Kidney glomerular epithelial cell (primary cell): Measurements from ENCODE around the gene CGN.

Experiments used
- DNase-seq: peaks from one replicate; lab custom pipeline; 2025; lab: John Stamatoyannopoulos, UW

CGN gene

DNA sequence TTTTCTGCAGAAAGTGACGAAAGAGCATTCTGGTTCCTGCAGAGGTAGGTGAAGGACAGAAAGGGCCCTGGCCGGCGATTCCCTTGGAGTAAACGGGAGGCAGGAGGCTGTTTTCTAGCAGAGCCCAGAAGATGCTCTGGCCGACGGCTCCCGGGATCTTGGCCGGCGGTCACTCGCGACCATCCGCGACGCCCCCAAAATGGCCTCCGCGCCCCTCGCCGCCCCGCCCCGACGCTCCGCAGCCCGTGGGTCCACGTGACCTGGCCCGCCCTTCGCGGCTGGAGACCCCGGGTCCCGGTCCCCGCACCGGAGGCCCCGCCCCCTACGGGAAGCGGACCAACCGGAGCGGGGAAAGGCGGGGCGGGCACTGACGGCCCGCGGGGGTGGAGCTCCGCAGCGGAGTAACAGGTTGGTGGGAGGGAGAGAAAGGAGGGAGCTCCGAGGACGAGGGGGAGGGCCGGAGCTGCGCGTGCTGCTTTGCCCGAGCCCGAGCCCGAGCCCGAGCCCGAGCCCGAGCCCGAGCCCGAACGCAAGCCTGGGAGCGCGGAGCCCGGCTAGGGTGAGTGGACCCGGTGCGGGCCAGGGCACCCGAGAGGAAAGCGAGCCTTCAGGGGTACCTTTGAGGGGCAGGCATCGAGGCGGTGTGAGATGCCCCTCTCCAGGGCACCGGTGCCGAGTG is at the start of gene CGN:
Gene CGN, plus strand, starts transcription at position 431 of the 679 bp plus-strand sequence. CDS start 7,133 bp downstream, outside the sequence.
- DNase-seq = peak; percentile 75

- no peak for DNase-seq
Observed at GRCh38 chr1:151461694-151462093, 49.5 kb upstream of the CGN start.

DNA sequence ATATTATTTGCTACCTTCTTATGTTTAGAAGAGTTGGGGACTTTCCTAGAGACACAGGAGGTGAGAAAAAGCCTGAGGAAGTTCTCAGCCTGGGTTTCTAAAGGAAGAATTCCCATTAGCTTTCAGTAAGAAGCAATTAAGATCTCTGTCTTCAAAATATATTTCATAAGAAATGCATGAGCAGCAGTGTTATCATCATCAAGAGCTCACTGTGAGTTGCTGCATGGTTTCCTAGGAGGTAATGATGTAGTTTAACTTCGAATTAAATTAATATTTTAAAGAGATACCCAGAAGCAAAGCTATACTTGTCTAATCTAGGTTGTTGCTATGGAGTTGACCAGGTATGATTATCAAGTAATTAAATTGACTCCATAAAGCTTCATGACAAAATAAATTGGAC is 46.2 kb upstream of the CGN start:
- DNase-seq = no peak

DNA sequence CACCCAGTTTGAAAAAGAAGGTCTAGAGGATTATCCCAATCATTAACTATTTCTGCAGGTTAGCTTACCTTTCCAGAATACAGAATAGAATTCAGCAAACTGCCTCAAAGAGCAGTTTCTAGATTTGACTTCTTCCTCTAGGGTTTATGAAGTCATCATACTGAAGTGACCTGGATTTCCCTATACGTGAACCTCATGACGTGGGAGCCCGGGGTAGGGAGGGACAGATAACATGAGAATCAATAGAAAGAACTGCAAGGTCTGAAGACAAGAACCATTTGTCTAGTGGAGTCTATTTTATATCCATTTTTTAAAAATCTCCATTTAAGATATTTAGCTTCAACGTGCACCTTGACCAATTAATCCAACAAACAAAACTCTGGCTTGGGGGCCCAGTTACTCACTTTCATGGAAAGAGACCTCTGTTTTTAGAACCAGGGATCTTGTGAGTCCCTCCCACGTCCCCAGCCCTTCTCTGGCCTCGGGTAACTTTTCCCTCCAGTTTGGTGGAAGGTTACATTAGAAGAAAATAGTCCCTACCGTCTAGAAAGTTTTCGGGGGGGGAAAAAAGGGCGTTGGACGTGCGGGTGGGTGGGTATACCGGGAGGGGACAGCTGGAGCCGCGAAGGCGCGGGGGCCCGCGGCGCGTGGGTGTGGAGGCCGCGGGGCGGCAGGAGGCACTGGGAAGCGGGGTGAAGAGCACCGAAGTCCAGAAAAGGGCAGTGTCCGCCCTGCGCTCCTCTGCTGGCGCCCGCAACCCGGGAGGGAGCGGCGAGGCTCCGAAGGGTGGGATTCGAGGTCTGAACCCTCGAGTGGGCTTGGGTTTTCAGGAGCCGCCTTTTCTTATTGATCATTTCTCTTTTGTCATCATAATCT is 38.1 kb upstream of the CGN start:
- DNase-seq = peak; percentile 33

DNA sequence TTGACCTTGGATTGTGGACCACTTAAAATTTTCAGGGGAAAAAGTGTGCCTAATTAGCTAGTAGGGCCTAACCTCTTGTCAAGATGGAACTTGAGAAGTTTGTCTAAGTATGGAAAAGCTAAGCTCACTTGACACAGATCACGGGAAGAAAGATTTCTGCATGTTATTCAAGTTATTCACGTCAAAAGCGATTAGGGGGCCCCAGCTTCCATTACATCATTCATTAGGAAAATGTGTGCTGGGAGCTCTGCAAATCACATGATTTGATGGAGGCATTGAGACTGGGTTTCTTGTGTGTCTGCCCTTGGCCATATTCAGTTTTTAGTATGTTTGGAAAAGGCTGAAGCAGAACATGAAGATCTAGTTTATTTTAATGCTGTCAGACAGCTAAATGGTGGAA is 36.4 kb upstream of the CGN start:
- no peak for DNase-seq

DNA sequence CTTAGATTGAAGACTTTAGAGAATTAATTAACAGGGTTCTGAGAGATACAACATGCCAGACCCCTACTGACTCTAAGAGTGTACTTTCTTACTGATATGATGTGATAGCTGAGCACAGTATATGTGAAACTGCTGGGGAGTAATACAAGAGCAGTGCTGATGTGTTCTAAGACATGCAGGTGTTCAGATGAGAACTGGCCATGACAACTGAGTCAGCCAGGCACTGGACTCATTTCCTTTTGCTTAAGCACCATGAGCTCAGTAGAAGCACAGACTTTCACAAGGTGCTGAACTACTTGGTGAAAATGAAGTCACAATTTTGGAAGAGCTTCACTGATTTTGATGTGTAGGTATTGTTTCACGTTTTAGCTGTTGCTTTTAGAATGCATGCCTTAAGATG is 36.0 kb upstream of the CGN start:
- no peak for DNase-seq

DNA sequence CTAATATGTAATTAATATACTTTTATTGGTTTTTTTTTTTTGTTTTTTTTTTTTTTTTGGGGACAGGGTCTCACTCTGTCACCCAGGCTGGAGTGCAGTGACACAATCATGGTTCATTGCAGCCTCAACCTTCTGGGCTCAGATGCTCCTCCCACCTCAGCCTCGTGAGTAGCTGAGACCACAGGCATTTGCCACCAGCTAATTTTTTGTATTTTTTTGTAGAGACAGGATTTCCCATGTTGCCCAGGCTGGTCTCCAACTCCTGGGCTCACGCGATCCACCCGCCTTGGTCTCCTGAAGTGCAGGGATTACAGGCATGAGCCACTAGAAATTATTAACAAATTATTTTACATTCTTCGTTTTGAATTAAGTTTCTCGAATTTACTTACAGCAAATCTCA is 35.1 kb upstream of the CGN start:
- no peak for DNase-seq

- no peak for DNase-seq
Observed at GRCh38 chr1:151477066-151477465, 34.1 kb upstream of the CGN start.

DNA sequence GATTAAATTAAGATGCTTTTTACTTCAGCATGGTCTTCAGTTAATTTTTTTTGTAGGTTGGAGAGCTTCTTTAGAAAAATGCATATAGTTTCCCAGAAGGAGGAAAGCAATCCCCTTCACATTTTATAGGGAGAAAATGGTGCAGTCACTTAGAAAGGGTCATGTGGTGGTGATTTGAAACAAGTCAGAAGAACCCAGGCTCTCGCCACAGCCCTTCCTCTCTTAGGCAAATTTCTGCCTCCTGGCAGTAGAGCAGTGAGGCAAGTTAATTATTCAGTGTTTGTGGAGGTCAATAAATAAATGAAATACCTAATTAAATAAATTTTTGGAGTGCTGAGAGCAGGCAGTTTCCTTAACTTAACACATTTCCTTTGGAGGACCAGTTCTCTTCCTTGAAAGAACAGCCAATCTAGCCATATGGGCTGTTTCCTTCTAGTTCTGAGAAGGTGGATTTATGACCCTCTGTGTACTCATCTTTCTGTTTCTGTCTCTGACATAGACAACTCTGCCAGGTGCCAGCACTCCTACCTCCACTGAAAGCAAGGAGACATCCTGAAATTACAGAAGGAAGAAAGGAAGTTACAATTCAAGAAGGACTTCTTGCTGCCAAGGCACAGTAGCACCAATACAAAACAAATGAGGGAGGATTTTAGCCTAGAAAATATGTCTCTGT is 32.9 kb upstream of the CGN start:
- no peak for DNase-seq

- DNase-seq = no peak
Observed at GRCh38 chr1:151478923-151479322, 32.3 kb upstream of the CGN start.

- no peak for DNase-seq
Observed at GRCh38 chr1:151479462-151479861, 31.7 kb upstream of the CGN start.

DNA sequence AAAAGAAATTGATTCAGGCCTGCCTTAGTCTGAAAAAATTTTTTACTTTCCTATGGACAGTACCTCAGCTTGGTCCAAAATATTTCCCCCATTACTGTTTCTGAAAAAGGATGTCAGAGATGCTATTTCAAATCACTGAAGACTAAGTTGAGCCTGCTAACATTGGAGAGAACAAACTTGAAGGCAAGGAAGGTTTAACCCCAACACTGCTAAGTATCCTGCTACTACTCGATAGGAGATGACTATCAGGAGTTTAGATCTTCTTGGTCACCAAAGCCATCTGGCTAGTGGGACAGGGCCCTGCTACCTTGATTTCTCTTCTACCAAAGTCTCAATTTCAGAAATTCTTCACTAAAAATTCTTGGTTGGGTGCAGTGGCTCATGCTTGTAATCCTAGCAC is 29.2 kb upstream of the CGN start:
- no peak for DNase-seq

DNA sequence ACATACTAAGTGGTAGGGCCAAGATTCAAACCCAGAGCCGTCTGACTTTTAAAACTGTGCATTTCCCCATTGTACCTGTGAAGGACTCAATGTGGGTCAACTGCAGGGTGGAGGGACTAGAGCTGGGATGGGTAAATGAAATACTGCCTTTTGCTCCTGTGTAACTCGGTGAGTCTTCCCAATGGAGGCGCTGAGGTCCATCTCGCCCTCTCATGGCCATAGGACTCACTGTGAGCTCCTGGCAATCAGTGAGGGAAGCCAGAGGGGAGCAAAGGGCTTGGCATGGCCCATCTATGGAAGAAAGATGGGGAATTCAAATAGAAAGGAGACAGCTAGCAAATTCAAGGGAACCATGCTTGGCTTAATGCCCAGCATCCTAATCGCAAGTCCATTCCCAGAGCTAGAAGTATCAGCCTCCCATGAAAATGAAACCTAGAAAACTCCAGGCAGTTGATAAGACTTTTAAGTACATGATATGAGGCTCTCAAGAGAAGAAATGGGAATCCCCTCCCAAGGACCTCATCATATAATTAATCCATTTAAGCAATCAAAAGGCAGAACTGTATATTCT is 25.4 kb upstream of the CGN start:
- DNase-seq = no peak

DNA sequence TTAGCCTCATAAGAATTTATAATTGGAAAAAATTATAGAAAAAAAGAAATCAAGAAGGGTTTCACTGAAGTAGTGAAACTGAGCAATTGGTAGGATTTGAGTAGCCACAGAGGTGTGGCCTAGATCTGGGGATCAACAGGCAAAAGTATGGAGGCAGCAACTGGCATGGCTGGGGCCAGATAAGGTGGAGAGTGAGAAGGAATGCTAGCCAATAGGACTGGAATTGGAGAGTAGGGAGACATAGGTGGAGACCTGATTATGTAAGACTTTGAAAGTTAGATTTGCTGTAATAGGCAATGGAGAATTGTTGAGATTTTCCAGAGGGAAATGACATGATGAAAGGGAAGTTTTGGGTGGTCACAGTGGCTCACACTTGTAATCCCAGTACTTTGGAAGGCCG is 24.6 kb upstream of the CGN start:
- no peak for DNase-seq

DNA sequence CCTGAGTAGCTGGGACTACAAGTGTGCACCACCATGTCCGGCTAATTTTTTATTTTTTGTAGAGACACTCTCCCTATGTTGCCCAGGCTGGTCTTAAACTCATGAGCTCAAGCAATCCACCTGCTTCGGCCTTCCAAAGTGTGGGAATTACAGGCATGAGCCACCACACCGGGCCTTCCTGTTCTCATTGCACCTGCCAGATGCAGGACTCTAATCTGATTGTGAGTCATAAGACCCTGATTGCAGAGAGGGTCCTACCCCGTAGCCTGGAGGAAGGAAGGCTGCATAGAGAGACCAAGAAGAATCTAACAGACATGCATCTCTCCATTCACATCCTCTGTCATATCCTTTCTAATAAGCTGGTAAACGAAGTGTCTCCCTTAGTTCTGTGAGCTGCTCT is 19.5 kb upstream of the CGN start:
- no peak for DNase-seq

- DNase-seq = no peak
Observed at GRCh38 chr1:151492120-151492519, 19.1 kb upstream of the CGN start.

- no peak for DNase-seq
Observed at GRCh38 chr1:151493042-151493441, 18.1 kb upstream of the CGN start.

DNA sequence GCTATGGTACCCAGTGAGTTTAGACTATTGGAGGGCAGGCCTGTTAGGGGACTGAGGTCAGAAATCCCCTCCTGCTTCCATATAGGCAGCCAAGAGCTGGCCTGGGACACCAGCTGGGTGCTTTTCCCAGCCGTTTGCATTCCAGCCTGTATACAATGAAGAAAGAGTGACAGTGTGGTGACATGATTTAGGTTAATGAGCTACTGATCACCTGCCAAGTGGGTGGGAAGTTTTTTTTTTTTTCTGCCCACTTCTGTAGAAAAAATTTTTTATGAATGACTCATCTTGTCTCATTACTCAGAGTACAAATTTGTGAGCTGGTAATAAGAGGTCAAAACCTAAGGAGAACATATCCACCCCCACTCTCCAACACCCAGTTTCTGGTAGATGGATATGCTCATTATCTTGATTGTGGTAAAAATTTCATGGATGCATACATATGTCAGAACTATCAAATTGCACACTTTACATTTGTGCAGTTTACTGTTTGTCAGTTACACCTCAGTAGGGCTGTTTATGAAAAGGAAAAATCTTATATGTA is 16.4 kb upstream of the CGN start:
- DNase-seq = peak; percentile 75

DNA sequence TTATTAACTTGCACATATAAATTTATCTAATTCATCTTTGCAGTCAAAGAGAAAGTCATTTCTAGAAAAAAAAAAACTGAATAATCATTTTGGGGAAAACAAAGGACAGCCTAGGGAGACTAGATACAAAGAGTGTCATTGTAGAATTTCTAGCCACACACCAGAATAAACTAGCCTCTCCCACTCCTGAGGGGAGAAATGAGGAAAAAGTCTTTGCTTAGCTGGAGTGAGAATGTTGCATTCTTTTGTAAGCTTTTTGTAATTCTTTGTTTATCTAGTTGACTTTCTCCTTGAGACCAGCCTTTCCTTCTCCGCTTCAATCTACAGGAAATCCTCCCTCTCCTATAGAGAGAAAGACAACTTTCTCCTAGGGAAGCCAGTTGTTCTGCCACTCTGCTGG is 15.9 kb upstream of the CGN start:
- DNase-seq = no peak

GRCh38 chr1:151499365-151499764 is 11.8 kb upstream of the CGN start:
- no peak for DNase-seq

DNA sequence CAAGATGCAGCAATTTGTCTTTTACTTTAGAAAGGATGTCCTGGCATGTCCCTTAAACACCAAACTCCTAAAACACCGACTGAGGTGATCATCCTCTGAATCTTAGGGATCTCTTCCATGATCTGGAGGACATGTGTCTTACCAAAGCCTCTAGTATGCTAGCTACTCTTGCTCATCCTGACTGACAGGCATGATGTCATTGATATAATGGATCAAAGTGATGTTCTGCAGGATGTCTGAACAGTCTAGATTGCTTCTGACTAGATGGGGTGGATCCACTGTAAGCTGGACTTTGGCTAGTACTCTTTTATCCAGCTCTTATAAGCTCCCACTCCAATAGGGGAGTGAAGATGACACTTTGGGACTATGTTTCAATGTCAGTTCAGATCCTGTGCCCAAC is 11.3 kb upstream of the CGN start:
- no peak for DNase-seq

- DNase-seq = no peak
Observed at GRCh38 chr1:151501474-151501873, 9.7 kb upstream of the CGN start.
